ENCODE data around the gene LDLRAD3.
"Not testable (repeated sequence)": the region's sequence is repeated elsewhere in the genome, so short reads cannot be mapped to it uniquely, and the experiment has no call there.

LDLRAD3 gene

GRCh38 chr11:36033936-36034335, 90.1 kb downstream of the LDLRAD3 start:
- peak overlapping the region; percentile 84 for H3K27ac ChIP-seq (ENCODE audit: low read depth, low read length, severe bottlenecking)
- peaks cover 48% of the 10 kb centered on the region for H3K4me1 ChIP-seq (ENCODE audit: control insufficient read depth, insufficient read depth, low read length, poor library complexity, severe bottlenecking)
- WGBS, 2 experiments (ENCODE audit: insufficient coverage in 2 of 2): 92% methylated on average over 1 of the region's 2 CpGs
- no peak overlapping the region for H3K4me3 ChIP-seq (ENCODE audit: extremely low read depth, insufficient read depth, low read length, poor library complexity, severe bottlenecking)
- H3K9me3 ChIP-seq (ENCODE audit: control insufficient read depth, low read length): peaks cover 5% of the 10 kb centered on the region
- peaks cover 20% of the 10 kb centered on the region for H3K36me3 ChIP-seq (ENCODE audit: control insufficient read depth, insufficient read depth, low read length)

- Histone ChIP-seq H3K27ac (ENCODE audit: low read depth, low read length, severe bottlenecking) (peak overlapping the region; percentile 84), H3K4me1 (ENCODE audit: control insufficient read depth, insufficient read depth, low read length, poor library complexity, severe bottlenecking) (peaks cover 42% of the 10 kb centered on the region), H3K9me3 (ENCODE audit: control insufficient read depth, low read length) (peaks cover 5% of the 10 kb centered on the region), H3K4me3 (ENCODE audit: extremely low read depth, insufficient read depth, low read length, poor library complexity, severe bottlenecking) (no peak overlapping the region), H3K36me3 (ENCODE audit: control insufficient read depth, insufficient read depth, low read length) (peaks cover 20% of the 10 kb centered on the region)
- 90 to 98% methylated on average over 6 to 8 of the region's 11 CpGs for WGBS, 2 experiments (ENCODE audit: insufficient coverage in 2 of 2)
Observed at GRCh38 chr11:36034551-36035331, 90.9 kb downstream of the LDLRAD3 start.

- H3K27ac ChIP-seq (ENCODE audit: low read depth, low read length, severe bottlenecking): peak overlapping the region; percentile 84
- no peak overlapping the region for H3K4me3 ChIP-seq (ENCODE audit: extremely low read depth, insufficient read depth, low read length, poor library complexity, severe bottlenecking)
- H3K9me3 ChIP-seq (ENCODE audit: control insufficient read depth, low read length): peaks cover 5% of the 10 kb centered on the region
- 100% methylated on average over 1 of the region's 1 CpG; no CpG with 5 or more reads in 1 of the 2 experiments for WGBS, 2 experiments (ENCODE audit: insufficient coverage in 2 of 2)
- H3K36me3 ChIP-seq (ENCODE audit: control insufficient read depth, insufficient read depth, low read length): peaks cover 23% of the 10 kb centered on the region
- peaks cover 35% of the 10 kb centered on the region for H3K4me1 ChIP-seq (ENCODE audit: control insufficient read depth, insufficient read depth, low read length, poor library complexity, severe bottlenecking)
Observed at GRCh38 chr11:36035454-36035853, 91.6 kb downstream of the LDLRAD3 start.

GRCh38 chr11:36035999-36036398, 92.1 kb downstream of the LDLRAD3 start:
- H3K27ac ChIP-seq (ENCODE audit: low read depth, low read length, severe bottlenecking): no peak overlapping the region
- 91 to 92% methylated on average over 9 of the region's 9 CpGs for WGBS, 2 experiments (ENCODE audit: insufficient coverage in 2 of 2)

GRCh38 chr11:36037031-36037430, 93.2 kb downstream of the LDLRAD3 start:
- peaks cover 37% of the 10 kb centered on the region for H3K4me1 ChIP-seq (ENCODE audit: control insufficient read depth, insufficient read depth, low read length, poor library complexity, severe bottlenecking)
- H3K9me3 ChIP-seq (ENCODE audit: control insufficient read depth, low read length): peaks cover 5% of the 10 kb centered on the region
- peaks cover 30% of the 10 kb centered on the region for H3K36me3 ChIP-seq (ENCODE audit: control insufficient read depth, insufficient read depth, low read length)
- no peak overlapping the region for H3K4me3 ChIP-seq (ENCODE audit: extremely low read depth, insufficient read depth, low read length, poor library complexity, severe bottlenecking)
- WGBS, 2 experiments (ENCODE audit: insufficient coverage in 2 of 2): 89 to 94% methylated on average over 6 to 7 of the region's 7 CpGs
- no peak overlapping the region for H3K27ac ChIP-seq (ENCODE audit: low read depth, low read length, severe bottlenecking)

More at GRCh38 chr11:36035999-36036398, 92.1 kb downstream of the LDLRAD3 start:
- Histone ChIP-seq H3K36me3 (ENCODE audit: control insufficient read depth, insufficient read depth, low read length) (peaks cover 24% of the 10 kb centered on the region), H3K4me1 (ENCODE audit: control insufficient read depth, insufficient read depth, low read length, poor library complexity, severe bottlenecking) (peaks cover 30% of the 10 kb centered on the region), H3K9me3 (ENCODE audit: control insufficient read depth, low read length) (peaks cover 5% of the 10 kb centered on the region), H3K4me3 (ENCODE audit: extremely low read depth, insufficient read depth, low read length, poor library complexity, severe bottlenecking) (no peak overlapping the region)

- H3K9me3 ChIP-seq (ENCODE audit: control insufficient read depth, low read length): peaks cover 5% of the 10 kb centered on the region
- no CpG with 5 or more reads among the region's 3 CpGs for WGBS, 2 experiments (ENCODE audit: insufficient coverage in 2 of 2)
- H3K4me3 ChIP-seq (ENCODE audit: extremely low read depth, insufficient read depth, low read length, poor library complexity, severe bottlenecking): no peak overlapping the region
- no peak overlapping the region for H3K27ac ChIP-seq (ENCODE audit: low read depth, low read length, severe bottlenecking)
- peaks cover 33% of the 10 kb centered on the region for H3K4me1 ChIP-seq (ENCODE audit: control insufficient read depth, insufficient read depth, low read length, poor library complexity, severe bottlenecking)
- peaks cover 30% of the 10 kb centered on the region for H3K36me3 ChIP-seq (ENCODE audit: control insufficient read depth, insufficient read depth, low read length)
Observed at GRCh38 chr11:36038541-36038940, 94.7 kb downstream of the LDLRAD3 start.

GRCh38 chr11:36039471-36039870, 95.6 kb downstream of the LDLRAD3 start:
- Histone ChIP-seq H3K9me3 (ENCODE audit: control insufficient read depth, low read length) (no peaks in the 10 kb centered on the region), H3K36me3 (ENCODE audit: control insufficient read depth, insufficient read depth, low read length) (peaks cover 30% of the 10 kb centered on the region), H3K4me3 (ENCODE audit: extremely low read depth, insufficient read depth, low read length, poor library complexity, severe bottlenecking) (no peak overlapping the region), H3K27ac (ENCODE audit: low read depth, low read length, severe bottlenecking) (no peak overlapping the region), H3K4me1 (ENCODE audit: control insufficient read depth, insufficient read depth, low read length, poor library complexity, severe bottlenecking) (peaks cover 24% of the 10 kb centered on the region)
- 100% methylated on average over 1 to 2 of the region's 4 CpGs for WGBS, 2 experiments (ENCODE audit: insufficient coverage in 2 of 2)

GRCh38 chr11:36041988-36042611, 98.2 kb downstream of the LDLRAD3 start:
- H3K4me3 ChIP-seq (ENCODE audit: extremely low read depth, insufficient read depth, low read length, poor library complexity, severe bottlenecking): no peak overlapping the region
- WGBS, 2 experiments (ENCODE audit: insufficient coverage in 2 of 2): 57 to 67% methylated on average over 1 to 4 of the region's 5 CpGs
- no peak overlapping the region for H3K27ac ChIP-seq (ENCODE audit: low read depth, low read length, severe bottlenecking)
- H3K36me3 ChIP-seq (ENCODE audit: control insufficient read depth, insufficient read depth, low read length): peaks cover 28% of the 10 kb centered on the region
- no peaks in the 10 kb centered on the region for H3K9me3 ChIP-seq (ENCODE audit: control insufficient read depth, low read length)
- H3K4me1 ChIP-seq (ENCODE audit: control insufficient read depth, insufficient read depth, low read length, poor library complexity, severe bottlenecking): peaks cover 14% of the 10 kb centered on the region

- H3K4me1 ChIP-seq (ENCODE audit: control insufficient read depth, insufficient read depth, low read length, poor library complexity, severe bottlenecking): peaks cover 20% of the 10 kb centered on the region
- peaks cover 17% of the 10 kb centered on the region for H3K36me3 ChIP-seq (ENCODE audit: control insufficient read depth, insufficient read depth, low read length)
- no peaks in the 10 kb centered on the region for H3K9me3 ChIP-seq (ENCODE audit: control insufficient read depth, low read length)
- 95 to 96% methylated on average over 4 of the region's 4 CpGs for WGBS, 2 experiments (ENCODE audit: insufficient coverage in 2 of 2)
- no peak overlapping the region for H3K27ac ChIP-seq (ENCODE audit: low read depth, low read length, severe bottlenecking)
- H3K4me3 ChIP-seq (ENCODE audit: extremely low read depth, insufficient read depth, low read length, poor library complexity, severe bottlenecking): no peak overlapping the region
Observed at GRCh38 chr11:36044636-36045035, 100.8 kb downstream of the LDLRAD3 start.

- WGBS, 2 experiments (ENCODE audit: insufficient coverage in 2 of 2): 56 to 83% methylated on average over 2 of the region's 3 CpGs
- not testable (repeated sequence) for H3K27ac ChIP-seq (ENCODE audit: low read depth, low read length, severe bottlenecking); H3K9me3 ChIP-seq (ENCODE audit: control insufficient read depth, low read length); H3K4me3 ChIP-seq (ENCODE audit: extremely low read depth, insufficient read depth, low read length, poor library complexity, severe bottlenecking)
- peaks cover 20% of the 10 kb centered on the region for H3K4me1 ChIP-seq (ENCODE audit: control insufficient read depth, insufficient read depth, low read length, poor library complexity, severe bottlenecking)
- H3K36me3 ChIP-seq (ENCODE audit: control insufficient read depth, insufficient read depth, low read length): peaks cover 19% of the 10 kb centered on the region
Observed at GRCh38 chr11:36045945-36046344, 102.1 kb downstream of the LDLRAD3 start.

- no CpG with 5 or more reads among the region's 1 CpG for WGBS, 2 experiments (ENCODE audit: insufficient coverage in 2 of 2)
- Histone ChIP-seq H3K9me3 (ENCODE audit: control insufficient read depth, low read length) (no peaks in the 10 kb centered on the region), H3K27ac (ENCODE audit: low read depth, low read length, severe bottlenecking) (no peak overlapping the region), H3K4me3 (ENCODE audit: extremely low read depth, insufficient read depth, low read length, poor library complexity, severe bottlenecking) (no peak overlapping the region), H3K36me3 (ENCODE audit: control insufficient read depth, insufficient read depth, low read length) (peaks cover 17% of the 10 kb centered on the region), H3K4me1 (ENCODE audit: control insufficient read depth, insufficient read depth, low read length, poor library complexity, severe bottlenecking) (peaks cover 11% of the 10 kb centered on the region)
Observed at GRCh38 chr11:36046932-36047331, 103.1 kb downstream of the LDLRAD3 start.
